WTC11 (cell line): ENCODE data around the gene ASB4. TPM values are rescaled to one million over a fixed set of nuclear protein-coding genes. Genes with fewer than 3 reads are reported as not detected.

Source experiments
- ATAC-seq: fragments of 200-7000 bp; cut with Tn5 transposase; 2 replicates; pipeline ENCODE4 v1.10.0; 2021; ENCODE audit warnings: mild to moderate bottlenecking, moderate library complexity
- CTCF ChIA-PET: fragments of 300-600 bp; sonication (Branson Sonifier 250); formaldehyde crosslinking; loops from one replicate; lab custom pipeline; 2021; ENCODE audit warnings: antibody characterized with exemption; lab: Charles Lee
- POLR2A ChIA-PET: fragments of 350-600 bp; sonication (Branson Sonifier 250); formaldehyde crosslinking; loops from one replicate; lab custom pipeline; 2021; ENCODE audit warnings: antibody characterized with exemption; lab: Charles Lee
- DNase-seq: peaks from one replicate; pipeline ENCODE4 v3.0.0; 2021; ENCODE audit warnings: low spot score
- H3K27ac Mint-ChIP-seq: 2 replicates; pipeline ENCODE4 v1.8.0; 2021; ENCODE audit warnings: mixed read lengths
- H3K27me3 Mint-ChIP-seq: 2 replicates; pipeline ENCODE4 v1.8.0; 2021; ENCODE audit warnings: low read depth, mild to moderate bottlenecking, moderate library complexity, mixed read lengths
- H3K36me3 Mint-ChIP-seq: 2 replicates; pipeline ENCODE4 v1.8.0; 2021; ENCODE audit warnings: mixed read lengths
- H3K4me1 Mint-ChIP-seq: 2 replicates; pipeline ENCODE4 v1.8.0; 2022; ENCODE audit warnings: mixed read lengths
- H3K4me3 Mint-ChIP-seq: 2 replicates; pipeline ENCODE4 v1.8.0; 2021; ENCODE audit warnings: mild to moderate bottlenecking, moderate library complexity, mixed read lengths
- H3K9me3 Mint-ChIP-seq: 2 replicates; pipeline ENCODE4 v1.8.0; 2021; ENCODE audit warnings: mixed read lengths
- CBFB ChIP-seq: sonication (generic); formaldehyde crosslinking; IDR thresholded peaks from 2 replicates; pipeline ENCODE4 v1.8.1; 2022; ENCODE audit warnings: mild to moderate bottlenecking, low read depth, missing genetic modification reagents
- CREM ChIP-seq: sonication (generic); formaldehyde crosslinking; IDR thresholded peaks from 2 replicates; pipeline ENCODE4 v1.8.1; 2022; ENCODE audit warnings: mild to moderate bottlenecking, missing genetic modification reagents, moderate library complexity
- ESRRA ChIP-seq: sonication (generic); formaldehyde crosslinking; IDR thresholded peaks from 2 replicates; pipeline ENCODE4 v1.8.1; 2022; ENCODE audit warnings: mild to moderate bottlenecking, missing genetic modification reagents, borderline replicate concordance
- FOXK1 ChIP-seq: sonication (generic); formaldehyde crosslinking; IDR thresholded peaks from 2 replicates; pipeline ENCODE4 v1.8.0; 2022; ENCODE audit warnings: mild to moderate bottlenecking, moderate library complexity, missing genetic modification reagents
- GABPB1 ChIP-seq: sonication (generic); formaldehyde crosslinking; IDR thresholded peaks from 2 replicates; pipeline ENCODE4 v1.8.1; 2023; ENCODE audit warnings: mild to moderate bottlenecking, missing genetic modification reagents
- GTF2I ChIP-seq: fragments of 250-450 bp; sonication (Bioruptor Pico); conservative IDR thresholded peaks from 2 replicates; pipeline ENCODE4 v1.4.0; 2021; ENCODE audit warnings: mild to moderate bottlenecking
- JAZF1 ChIP-seq: fragments of 250-450 bp; sonication (Bioruptor Pico); IDR thresholded peaks from 2 replicates; pipeline ENCODE4 v1.9.0; 2021; ENCODE audit warnings: moderate library complexity, mild to moderate bottlenecking, inconsistent platforms
- NFE2L1 ChIP-seq: sonication (generic); formaldehyde crosslinking; IDR thresholded peaks from 2 replicates; pipeline ENCODE4 v1.8.1; 2023; ENCODE audit warnings: missing genetic modification reagents
- OVOL2 ChIP-seq: fragments of 250-450 bp; sonication (Bioruptor Pico); IDR thresholded peaks from 2 replicates; pipeline ENCODE4 v1.9.0; 2021; ENCODE audit warnings: mild to moderate bottlenecking, borderline replicate concordance
- TEAD4 ChIP-seq: sonication (generic); formaldehyde crosslinking; IDR thresholded peaks from 2 replicates; pipeline ENCODE4 v1.8.0; 2022; ENCODE audit warnings: mild to moderate bottlenecking, missing genetic modification reagents
- ZNF121 ChIP-seq: sonication (generic); formaldehyde crosslinking; IDR thresholded peaks from 2 replicates; pipeline ENCODE4 v1.8.0; 2023; ENCODE audit warnings: missing genetic modification reagents
- ZNF219 ChIP-seq: sonication (generic); formaldehyde crosslinking; IDR thresholded peaks from 2 replicates; pipeline ENCODE4 v1.8.0; 2023; ENCODE audit warnings: missing genetic modification reagents, mild to moderate bottlenecking, borderline replicate concordance
- ZNF317 ChIP-seq: sonication (generic); formaldehyde crosslinking; IDR thresholded peaks from 2 replicates; pipeline ENCODE4 v1.8.1; 2023; ENCODE audit warnings: low read depth, mild to moderate bottlenecking, moderate library complexity, missing genetic modification reagents, borderline replicate concordance
- total RNA-seq: library from RNA; stranded (reverse); gene quantifications from 3 replicates; pipeline ENCODE4 v1.2.3, GENCODE V29; 2021
- TF ChIP-seq, protein P1 (sequence below): sonication (generic); formaldehyde crosslinking; IDR thresholded peaks from 2 replicates; pipeline ENCODE4 v1.8.0; 2022; ENCODE audit warnings: mild to moderate bottlenecking, missing genetic modification reagents
- TF ChIP-seq, protein P2 (sequence below): sonication (generic); formaldehyde crosslinking; IDR thresholded peaks from 2 replicates; pipeline ENCODE4 v1.8.1; 2023; ENCODE audit warnings: mild to moderate bottlenecking, missing genetic modification reagents
- TF ChIP-seq, protein P3 (sequence below): sonication (generic); formaldehyde crosslinking; IDR thresholded peaks from 2 replicates; pipeline ENCODE4 v1.8.1; 2023; ENCODE audit warnings: mild to moderate bottlenecking, missing genetic modification reagents
- TF ChIP-seq, protein P4 (sequence below): fragments of 250-450 bp; sonication (Bioruptor Pico); IDR thresholded peaks from 2 replicates; pipeline ENCODE4 v1.9.0; 2021; ENCODE audit warnings: mild to moderate bottlenecking
- TF ChIP-seq, protein P5 (sequence below): sonication (generic); formaldehyde crosslinking; IDR thresholded peaks from 2 replicates; pipeline ENCODE4 v1.8.0; 2022; ENCODE audit warnings: missing genetic modification reagents
- TF ChIP-seq, protein P6 (sequence below): fragments of 250-450 bp; sonication (Bioruptor Pico); conservative IDR thresholded peaks from 2 replicates; pipeline ENCODE4 v1.9.0; 2021; ENCODE audit warnings: mild to moderate bottlenecking

ASB4 gene
- total RNA-seq, 1 experiment from 2014 or later = not detected

DNA sequence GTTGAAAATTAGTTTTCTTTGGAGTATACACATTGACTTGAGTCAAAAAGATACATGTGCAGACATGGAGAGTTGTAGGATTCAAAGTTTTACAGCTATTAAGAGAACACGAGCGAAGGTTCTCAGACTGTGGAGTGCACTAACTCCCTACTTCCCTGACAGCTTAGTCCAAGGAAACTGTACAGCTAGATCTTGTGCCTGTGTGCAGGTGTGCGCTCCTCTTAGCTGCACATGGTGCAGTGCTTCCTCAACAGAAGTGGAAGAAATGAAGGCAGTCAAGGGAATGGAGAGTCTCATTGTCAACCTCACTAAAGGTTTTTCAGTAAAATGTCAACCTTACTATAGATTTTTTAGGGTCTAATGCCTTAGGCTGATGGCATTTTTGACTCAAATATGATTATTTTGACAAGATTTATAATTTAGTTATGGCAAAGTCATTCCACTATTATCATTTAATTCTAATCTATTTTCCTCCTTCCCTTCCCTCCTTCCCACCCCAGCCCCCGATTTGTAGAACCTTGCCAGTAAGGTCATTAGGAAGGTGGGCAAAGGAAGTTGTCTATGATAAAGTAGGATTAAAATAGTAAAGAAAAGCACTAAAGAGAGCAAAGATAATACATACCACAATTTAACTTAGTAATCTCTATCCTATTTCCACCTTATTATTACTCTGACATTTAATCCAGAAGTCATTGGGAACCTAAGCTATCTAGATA is 97.0 kb downstream of the ASB4 start (continued):
- TF ChIP-seq, protein P1, sequence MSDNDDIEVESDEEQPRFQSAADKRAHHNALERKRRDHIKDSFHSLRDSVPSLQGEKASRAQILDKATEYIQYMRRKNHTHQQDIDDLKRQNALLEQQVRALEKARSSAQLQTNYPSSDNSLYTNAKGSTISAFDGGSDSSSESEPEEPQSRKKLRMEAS (CRISPR knock-in tag) = no peak
- TF ChIP-seq CBFB = no peak

DNA sequence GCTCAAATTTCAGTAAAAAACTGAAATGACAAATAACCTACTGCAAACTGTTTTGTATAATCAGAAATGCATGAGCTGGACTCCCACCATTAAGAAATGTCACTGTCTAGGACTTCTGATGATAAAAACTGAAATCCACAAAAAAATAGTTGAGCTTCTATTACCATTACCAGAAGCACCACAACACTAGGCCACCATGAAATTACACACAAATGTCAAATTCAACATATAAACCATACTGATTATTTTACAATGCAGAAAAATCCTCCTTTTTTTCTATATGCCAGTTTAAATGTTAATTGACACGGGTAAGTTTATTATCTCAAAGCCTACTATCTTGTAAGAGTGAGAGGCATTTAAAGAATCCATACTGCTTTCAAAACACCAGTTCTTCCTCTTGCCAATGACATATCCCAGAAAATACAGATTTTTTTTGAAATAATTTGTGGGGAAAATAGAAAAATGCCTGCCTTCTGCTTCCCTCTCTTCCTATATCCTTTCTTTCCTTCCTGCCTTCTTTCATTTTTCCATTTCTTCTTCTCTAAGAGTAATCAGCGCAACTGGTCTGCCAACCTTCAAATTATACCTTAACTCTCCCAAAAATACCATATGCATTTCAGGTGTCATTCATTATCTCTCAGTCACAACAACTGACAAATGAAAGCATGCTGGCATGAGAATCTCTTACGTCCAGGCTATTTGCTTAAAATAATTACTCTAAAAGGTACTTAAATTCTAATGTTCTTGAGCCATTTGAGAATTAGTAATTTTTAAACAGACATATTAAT is 98.3 kb downstream of the ASB4 start:
- TF ChIP-seq FOXK1 (CRISPR knock-in tag) (no peak), ZNF219 (no peak)
- DNase-seq (no peak), ATAC-seq (no peak)
- CTCF ChIA-PET = interaction anchor here (1.7 kb wide), 1 partner anchor 106 kb away, joined by 4 read pairs; no protein-coding TSS in a partner anchor
- H3K27ac Mint-ChIP-seq = no peak overlapping the region
- no peaks in the 10 kb centered on the region for H3K36me3 Mint-ChIP-seq
- H3K4me1 Mint-ChIP-seq = peaks cover 8% of the 10 kb centered on the region
- H3K4me3 Mint-ChIP-seq = no peak overlapping the region
- H3K9me3 Mint-ChIP-seq = no peaks in the 10 kb centered on the region
- no peaks in the 10 kb centered on the region for H3K27me3 Mint-ChIP-seq
- POLR2A ChIA-PET = no interaction called here

DNA sequence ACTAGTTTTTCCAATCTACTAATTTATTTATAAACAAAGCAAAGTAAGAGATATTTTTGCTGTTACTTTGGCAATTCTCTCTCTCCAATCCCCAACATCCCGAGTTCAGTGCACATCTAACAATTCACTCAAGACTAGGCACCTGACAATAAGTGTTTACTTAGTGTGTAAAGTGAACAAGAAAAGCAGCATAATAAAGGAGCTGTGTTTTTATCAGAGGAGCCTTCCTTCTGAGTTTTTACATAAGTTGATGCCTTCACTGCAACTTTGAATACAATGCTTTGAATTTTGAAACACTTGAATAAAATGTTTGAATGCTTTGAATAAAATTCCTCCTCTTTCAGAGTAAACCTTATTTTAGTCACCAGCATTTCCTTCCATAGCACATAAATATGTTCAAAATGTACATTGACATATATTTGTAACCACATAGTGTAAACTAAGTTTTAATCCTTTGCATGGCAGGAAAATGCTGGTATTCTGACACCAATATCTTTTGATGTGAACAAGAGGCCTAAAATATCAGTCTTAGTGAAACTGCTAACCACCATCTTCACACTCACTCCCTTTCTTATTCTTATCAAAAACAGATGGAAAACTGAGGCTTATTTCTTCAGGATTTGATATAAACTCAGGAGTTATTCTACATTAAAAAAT is 99.2 kb downstream of the ASB4 start:
- no peak overlapping the region for H3K27ac Mint-ChIP-seq
- H3K4me3 Mint-ChIP-seq = no peak overlapping the region
- no peaks in the 10 kb centered on the region for H3K9me3 Mint-ChIP-seq
- H3K4me1 Mint-ChIP-seq = peaks cover 11% of the 10 kb centered on the region
- no peaks in the 10 kb centered on the region for H3K36me3 Mint-ChIP-seq
- no peak for ATAC-seq
- TF ChIP-seq ZNF121 (CRISPR knock-in tag) (no peak), GABPB1 (CRISPR knock-in tag) (no peak), JAZF1 (CRISPR knock-in tag) (no peak), OVOL2 (CRISPR knock-in tag) (no peak), TEAD4 (CRISPR knock-in tag) (no peak), NFE2L1 (CRISPR knock-in tag) (no peak), FOXK1 (CRISPR knock-in tag) (no peak), ESRRA (CRISPR knock-in tag) (no peak)
- TF ChIP-seq, protein P2, sequence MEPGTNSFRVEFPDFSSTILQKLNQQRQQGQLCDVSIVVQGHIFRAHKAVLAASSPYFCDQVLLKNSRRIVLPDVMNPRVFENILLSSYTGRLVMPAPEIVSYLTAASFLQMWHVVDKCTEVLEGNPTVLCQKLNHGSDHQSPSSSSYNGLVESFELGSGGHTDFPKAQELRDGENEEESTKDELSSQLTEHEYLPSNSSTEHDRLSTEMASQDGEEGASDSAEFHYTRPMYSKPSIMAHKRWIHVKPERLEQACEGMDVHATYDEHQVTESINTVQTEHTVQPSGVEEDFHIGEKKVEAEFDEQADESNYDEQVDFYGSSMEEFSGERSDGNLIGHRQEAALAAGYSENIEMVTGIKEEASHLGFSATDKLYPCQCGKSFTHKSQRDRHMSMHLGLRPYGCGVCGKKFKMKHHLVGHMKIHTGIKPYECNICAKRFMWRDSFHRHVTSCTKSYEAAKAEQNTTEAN (CRISPR knock-in tag) = no peak
- TF ChIP-seq, protein P3, sequence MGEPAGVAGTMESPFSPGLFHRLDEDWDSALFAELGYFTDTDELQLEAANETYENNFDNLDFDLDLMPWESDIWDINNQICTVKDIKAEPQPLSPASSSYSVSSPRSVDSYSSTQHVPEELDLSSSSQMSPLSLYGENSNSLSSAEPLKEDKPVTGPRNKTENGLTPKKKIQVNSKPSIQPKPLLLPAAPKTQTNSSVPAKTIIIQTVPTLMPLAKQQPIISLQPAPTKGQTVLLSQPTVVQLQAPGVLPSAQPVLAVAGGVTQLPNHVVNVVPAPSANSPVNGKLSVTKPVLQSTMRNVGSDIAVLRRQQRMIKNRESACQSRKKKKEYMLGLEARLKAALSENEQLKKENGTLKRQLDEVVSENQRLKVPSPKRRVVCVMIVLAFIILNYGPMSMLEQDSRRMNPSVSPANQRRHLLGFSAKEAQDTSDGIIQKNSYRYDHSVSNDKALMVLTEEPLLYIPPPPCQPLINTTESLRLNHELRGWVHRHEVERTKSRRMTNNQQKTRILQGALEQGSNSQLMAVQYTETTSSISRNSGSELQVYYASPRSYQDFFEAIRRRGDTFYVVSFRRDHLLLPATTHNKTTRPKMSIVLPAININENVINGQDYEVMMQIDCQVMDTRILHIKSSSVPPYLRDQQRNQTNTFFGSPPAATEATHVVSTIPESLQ (CRISPR knock-in tag) = no peak
- TF ChIP-seq, protein P4, sequence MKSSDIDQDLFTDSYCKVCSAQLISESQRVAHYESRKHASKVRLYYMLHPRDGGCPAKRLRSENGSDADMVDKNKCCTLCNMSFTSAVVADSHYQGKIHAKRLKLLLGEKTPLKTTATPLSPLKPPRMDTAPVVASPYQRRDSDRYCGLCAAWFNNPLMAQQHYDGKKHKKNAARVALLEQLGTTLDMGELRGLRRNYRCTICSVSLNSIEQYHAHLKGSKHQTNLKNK (CRISPR knock-in tag) = no peak
- H3K27me3 Mint-ChIP-seq = no peaks in the 10 kb centered on the region; the same call in 1 of the 2 replicates
- ChIA-PET POLR2A (no interaction called here), CTCF (interaction anchor here (1.7 kb wide), 1 partner anchor 105 kb away, joined by 4 read pairs; no protein-coding TSS in a partner anchor)
- no peak for DNase-seq

DNA sequence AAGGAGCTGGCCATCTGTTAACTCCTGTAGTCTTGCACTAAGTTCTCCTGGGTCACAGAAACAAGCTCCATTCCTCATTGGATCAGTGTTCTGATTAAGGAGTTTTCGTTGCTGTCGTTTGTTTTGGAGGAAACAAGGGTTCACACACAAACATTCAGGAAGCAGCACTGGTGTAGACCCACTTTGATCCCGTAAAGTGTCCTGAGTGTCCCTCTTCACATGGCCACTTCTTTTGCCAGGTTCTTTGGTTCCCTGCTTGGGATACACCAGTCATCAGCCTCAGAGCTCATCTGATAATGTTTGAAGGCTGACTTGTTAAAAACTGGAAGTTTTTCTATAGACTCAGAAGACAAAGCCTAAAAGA is 99.7 kb downstream of the ASB4 start:
- peaks cover 11% of the 10 kb centered on the region for H3K4me1 Mint-ChIP-seq
- H3K36me3 Mint-ChIP-seq = no peaks in the 10 kb centered on the region
- no peaks in the 10 kb centered on the region for H3K9me3 Mint-ChIP-seq
- no peaks in the 10 kb centered on the region; the same call in 1 of the 2 replicates for H3K27me3 Mint-ChIP-seq
- no peak for ATAC-seq
- H3K27ac Mint-ChIP-seq = no peak overlapping the region
- CTCF ChIA-PET = no interaction called here
- no peak overlapping the region for H3K4me3 Mint-ChIP-seq
- DNase-seq = no peak
- POLR2A ChIA-PET = interaction anchor here (0.5 kb wide), 1 partner anchor 528 kb away, joined by 4 read pairs; no protein-coding TSS in a partner anchor
- TF ChIP-seq GTF2I (CRISPR knock-in tag) = no peak
- TF ChIP-seq ZNF317 (CRISPR knock-in tag) = no peak
- no peak for TF ChIP-seq CREM
- TF ChIP-seq, protein P5, sequence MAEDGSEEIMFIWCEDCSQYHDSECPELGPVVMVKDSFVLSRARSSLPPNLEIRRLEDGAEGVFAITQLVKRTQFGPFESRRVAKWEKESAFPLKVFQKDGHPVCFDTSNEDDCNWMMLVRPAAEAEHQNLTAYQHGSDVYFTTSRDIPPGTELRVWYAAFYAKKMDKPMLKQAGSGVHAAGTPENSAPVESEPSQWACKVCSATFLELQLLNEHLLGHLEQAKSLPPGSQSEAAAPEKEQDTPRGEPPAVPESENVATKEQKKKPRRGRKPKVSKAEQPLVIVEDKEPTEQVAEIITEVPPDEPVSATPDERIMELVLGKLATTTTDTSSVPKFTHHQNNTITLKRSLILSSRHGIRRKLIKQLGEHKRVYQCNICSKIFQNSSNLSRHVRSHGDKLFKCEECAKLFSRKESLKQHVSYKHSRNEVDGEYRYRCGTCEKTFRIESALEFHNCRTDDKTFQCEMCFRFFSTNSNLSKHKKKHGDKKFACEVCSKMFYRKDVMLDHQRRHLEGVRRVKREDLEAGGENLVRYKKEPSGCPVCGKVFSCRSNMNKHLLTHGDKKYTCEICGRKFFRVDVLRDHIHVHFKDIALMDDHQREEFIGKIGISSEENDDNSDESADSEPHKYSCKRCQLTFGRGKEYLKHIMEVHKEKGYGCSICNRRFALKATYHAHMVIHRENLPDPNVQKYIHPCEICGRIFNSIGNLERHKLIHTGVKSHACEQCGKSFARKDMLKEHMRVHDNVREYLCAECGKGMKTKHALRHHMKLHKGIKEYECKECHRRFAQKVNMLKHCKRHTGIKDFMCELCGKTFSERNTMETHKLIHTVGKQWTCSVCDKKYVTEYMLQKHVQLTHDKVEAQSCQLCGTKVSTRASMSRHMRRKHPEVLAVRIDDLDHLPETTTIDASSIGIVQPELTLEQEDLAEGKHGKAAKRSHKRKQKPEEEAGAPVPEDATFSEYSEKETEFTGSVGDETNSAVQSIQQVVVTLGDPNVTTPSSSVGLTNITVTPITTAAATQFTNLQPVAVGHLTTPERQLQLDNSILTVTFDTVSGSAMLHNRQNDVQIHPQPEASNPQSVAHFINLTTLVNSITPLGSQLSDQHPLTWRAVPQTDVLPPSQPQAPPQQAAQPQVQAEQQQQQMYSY = no peak
- TF ChIP-seq, protein P6, sequence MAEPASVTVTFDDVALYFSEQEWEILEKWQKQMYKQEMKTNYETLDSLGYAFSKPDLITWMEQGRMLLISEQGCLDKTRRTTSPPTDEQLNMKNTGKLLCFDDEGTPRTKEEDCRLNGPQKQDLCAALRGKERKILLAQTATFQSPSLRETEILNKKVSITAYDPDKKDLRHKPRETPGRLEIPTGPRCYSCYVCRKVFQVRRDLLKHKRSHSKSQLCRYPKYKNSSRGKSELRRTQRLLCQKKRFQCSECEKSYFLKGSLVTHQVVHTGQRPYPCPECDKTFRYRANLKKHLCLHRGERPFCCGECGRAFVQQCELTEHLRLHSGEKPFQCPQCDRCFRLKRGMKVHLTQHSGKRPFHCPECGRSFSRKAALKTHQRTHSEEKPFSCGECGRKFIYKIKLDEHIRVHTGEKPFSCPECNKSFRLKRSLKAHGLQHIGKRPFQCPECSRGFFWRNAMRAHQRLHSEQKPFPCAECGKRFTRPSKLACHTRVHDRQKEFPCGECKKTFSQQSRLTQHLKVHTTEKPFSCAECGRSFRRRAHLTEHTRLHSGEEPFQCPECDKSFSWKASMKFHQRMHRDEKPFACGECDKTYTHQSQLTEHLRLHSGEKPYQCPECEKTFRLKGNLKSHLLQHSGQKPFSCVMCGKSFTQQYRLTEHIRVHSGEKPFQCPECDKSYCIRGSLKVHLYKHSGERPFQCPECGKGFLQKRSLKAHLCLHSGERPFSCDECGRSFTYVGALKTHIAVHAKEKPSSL (CRISPR knock-in tag) = no peak
